Mesodermal cell (in vitro differentiated cells): ENCODE data around the gene EEF2.
A peak's percentile ranks its signal among the peaks of the same experiment; 100 is the strongest.
"Not testable (repeated sequence)": the region's sequence is repeated elsewhere in the genome, so short reads cannot be mapped to it uniquely, and the experiment has no call there.

Experiments
- H3K27ac ChIP-seq: 2 replicates; pipeline ENCODE4 v1.7.0; 2013; ENCODE audit warnings: mild to moderate bottlenecking, low read depth, low read length, moderate library complexity; ENCODE audit not compliant: severe bottlenecking
- H3K36me3 ChIP-seq: 2 replicates; pipeline ENCODE4 v1.7.1; 2013; ENCODE audit warnings: mild to moderate bottlenecking, low read length, moderate library complexity; ENCODE audit not compliant: control insufficient read depth, insufficient read depth
- H3K4me1 ChIP-seq: one replicate; pipeline ENCODE4 v1.7.1; 2013; ENCODE audit warnings: mild to moderate bottlenecking, low read length; ENCODE audit not compliant: insufficient read depth, control insufficient read depth, poor library complexity, severe bottlenecking
- H3K4me3 ChIP-seq: 2 replicates; pipeline ENCODE4 v1.7.0; 2013; ENCODE audit warnings: low read length, control low read depth, mild to moderate bottlenecking; ENCODE audit not compliant: insufficient read depth, poor library complexity, severe bottlenecking; ENCODE audit errors: extremely low read depth
- H3K9me3 ChIP-seq: 2 replicates; pipeline ENCODE4 v1.7.1; 2013; ENCODE audit warnings: mild to moderate bottlenecking, low read length, moderate library complexity; ENCODE audit not compliant: control insufficient read depth
- WGBS, 2 experiments: methylation state at CpG; one replicate each; pipeline ENCODE4 v1.1.5; 2013; ENCODE audit warnings: missing lambda C conversion rate in 2 of 2; ENCODE audit not compliant: insufficient coverage in 2 of 2; 5-methylcytosine and 5-hydroxymethylcytosine counted together

EEF2 gene

GRCh38 chr19:3976495-3977241 is 8.6 kb downstream of the EEF2 start:
- WGBS, 2 experiments = 95 to 96% methylated on average over 28 to 29 of the region's 29 CpGs
- peaks cover 74% of the 10 kb centered on the region for H3K36me3 ChIP-seq

GRCh38 chr19:3975637-3976087 is 9.6 kb downstream of the EEF2 start:
- Histone ChIP-seq H3K9me3 (no peaks in the 10 kb centered on the region), H3K4me3 (no peak overlapping the region), H3K27ac (peak overlapping the region; percentile 23), H3K36me3 (peaks cover 64% of the 10 kb centered on the region), H3K4me1 (no peaks in the 10 kb centered on the region)
- 97 to 99% methylated on average over 12 to 14 of the region's 14 CpGs for WGBS, 2 experiments

More at GRCh38 chr19:3976495-3977241, 8.6 kb downstream of the EEF2 start:
- Histone ChIP-seq H3K9me3 (no peaks in the 10 kb centered on the region), H3K4me3 (no peak overlapping the region), H3K27ac (no peak overlapping the region), H3K4me1 (peaks cover 5% of the 10 kb centered on the region)

- WGBS, 2 experiments = 98 to 100% methylated on average over 7 to 8 of the region's 8 CpGs
- H3K4me3 ChIP-seq = no peak overlapping the region
- H3K36me3 ChIP-seq = peaks cover 59% of the 10 kb centered on the region
- H3K9me3 ChIP-seq = no peaks in the 10 kb centered on the region
- H3K27ac ChIP-seq = no peak overlapping the region
- no peaks in the 10 kb centered on the region for H3K4me1 ChIP-seq
Observed at GRCh38 chr19:3975144-3975543, 10.1 kb downstream of the EEF2 start.

- Histone ChIP-seq H3K9me3 (no peaks in the 10 kb centered on the region), H3K27ac (peak within 1 kb of the TSS; percentile 98), H3K4me1 (peaks cover 25% of the 10 kb centered on the region), H3K4me3 (peak within 1 kb of the TSS; percentile 99), H3K36me3 (peaks cover 39% of the 10 kb centered on the region)
- WGBS, 2 experiments = 0 to 1% methylated on average over 61 to 69 of the region's 73 CpGs
Observed at GRCh38 chr19:3970808-3971598, 14.3 kb downstream of the EEF2 start, which contains the start of gene DAPK3. DAPK3 (minus strand) TSS chr19:3971099; CDS start chr19:3969735, 1,364 bp downstream.

GRCh38 chr19:3970313-3970807 is 14.9 kb downstream of the EEF2 start:
- 0 to 1% methylated on average over 11 to 21 of the region's 22 CpGs for WGBS, 2 experiments
- Histone ChIP-seq H3K36me3 (peaks cover 39% of the 10 kb centered on the region), H3K4me3 (peak overlapping the region; percentile 99), H3K27ac (peak overlapping the region; percentile 98), H3K4me1 (peaks cover 30% of the 10 kb centered on the region), H3K9me3 (no peaks in the 10 kb centered on the region)

GRCh38 chr19:3969435-3970312 is 15.6 kb downstream of the EEF2 start:
- Histone ChIP-seq H3K4me3 (peak overlapping the region; percentile 99), H3K27ac (peak overlapping the region; percentile 98), H3K4me1 (peaks cover 30% of the 10 kb centered on the region), H3K9me3 (no peaks in the 10 kb centered on the region), H3K36me3 (peaks cover 42% of the 10 kb centered on the region)
- 10% methylated on average over 14 to 20 of the region's 23 CpGs for WGBS, 2 experiments

GRCh38 chr19:3968556-3969434 is 16.5 kb downstream of the EEF2 start:
- H3K4me1 ChIP-seq = peaks cover 30% of the 10 kb centered on the region
- peak overlapping the region; percentile 99 for H3K4me3 ChIP-seq
- peaks cover 46% of the 10 kb centered on the region for H3K36me3 ChIP-seq
- no peaks in the 10 kb centered on the region for H3K9me3 ChIP-seq
- H3K27ac ChIP-seq = peak overlapping the region; percentile 98
- WGBS, 2 experiments = 18 to 23% methylated on average over 5 to 7 of the region's 9 CpGs

GRCh38 chr19:3967983-3968382 is 17.3 kb downstream of the EEF2 start:
- Histone ChIP-seq H3K4me1 (peaks cover 30% of the 10 kb centered on the region), H3K27ac (peak overlapping the region; percentile 98), H3K36me3 (peaks cover 54% of the 10 kb centered on the region), H3K4me3 (peak overlapping the region; percentile 8)
- H3K9me3 ChIP-seq = not testable (repeated sequence)
- WGBS, 2 experiments = 92 to 94% methylated on average over 8 to 12 of the region's 12 CpGs

- Histone ChIP-seq H3K27ac (no peak overlapping the region), H3K4me3 (no peak overlapping the region), H3K9me3 (no peaks in the 10 kb centered on the region), H3K4me1 (peaks cover 30% of the 10 kb centered on the region), H3K36me3 (peaks cover 63% of the 10 kb centered on the region)
- 89 to 94% methylated on average over 25 to 28 of the region's 30 CpGs for WGBS, 2 experiments
Observed at GRCh38 chr19:3966051-3967017, 18.9 kb downstream of the EEF2 start.
